ENCODE data around the gene FBXL3.

DNA sequence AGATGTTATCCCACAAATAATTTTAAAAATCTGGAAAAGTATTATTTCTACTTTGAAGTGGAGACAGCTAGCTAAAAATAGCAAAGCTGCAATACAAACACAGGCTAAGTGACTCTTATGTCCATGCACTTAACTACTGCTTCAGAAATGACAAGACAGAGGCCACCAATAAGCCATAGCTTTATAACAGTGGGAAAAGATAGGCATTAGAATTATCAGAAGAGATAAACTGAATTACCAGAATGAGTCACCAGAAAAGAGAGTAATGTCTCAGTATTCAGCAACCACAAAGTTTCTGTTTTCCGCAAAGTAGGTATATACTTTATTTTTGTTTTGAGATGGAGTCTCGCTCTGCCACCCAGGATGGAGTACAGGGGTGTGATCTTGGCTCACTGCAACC, 17.9 kb downstream of the FBXL3 start:
- TF ChIP-seq, protein P1, sequence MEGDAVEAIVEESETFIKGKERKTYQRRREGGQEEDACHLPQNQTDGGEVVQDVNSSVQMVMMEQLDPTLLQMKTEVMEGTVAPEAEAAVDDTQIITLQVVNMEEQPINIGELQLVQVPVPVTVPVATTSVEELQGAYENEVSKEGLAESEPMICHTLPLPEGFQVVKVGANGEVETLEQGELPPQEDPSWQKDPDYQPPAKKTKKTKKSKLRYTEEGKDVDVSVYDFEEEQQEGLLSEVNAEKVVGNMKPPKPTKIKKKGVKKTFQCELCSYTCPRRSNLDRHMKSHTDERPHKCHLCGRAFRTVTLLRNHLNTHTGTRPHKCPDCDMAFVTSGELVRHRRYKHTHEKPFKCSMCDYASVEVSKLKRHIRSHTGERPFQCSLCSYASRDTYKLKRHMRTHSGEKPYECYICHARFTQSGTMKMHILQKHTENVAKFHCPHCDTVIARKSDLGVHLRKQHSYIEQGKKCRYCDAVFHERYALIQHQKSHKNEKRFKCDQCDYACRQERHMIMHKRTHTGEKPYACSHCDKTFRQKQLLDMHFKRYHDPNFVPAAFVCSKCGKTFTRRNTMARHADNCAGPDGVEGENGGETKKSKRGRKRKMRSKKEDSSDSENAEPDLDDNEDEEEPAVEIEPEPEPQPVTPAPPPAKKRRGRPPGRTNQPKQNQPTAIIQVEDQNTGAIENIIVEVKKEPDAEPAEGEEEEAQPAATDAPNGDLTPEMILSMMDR (IDR thresholded peaks at IDR 0.05; ENCODE audit: low read depth, low read length, poor library complexity, severe bottlenecking): no peak
- no peak for TF ChIP-seq EZH2phosphoT487 (IDR thresholded peaks at IDR 0.05; ENCODE audit: borderline replicate concordance, low read length)
